ENCODE data around the gene KIF1B.

GRCh38 chr1:10429868-10430215, 219.5 kb downstream of the KIF1B start:
- TF ChIP-seq CTCF (IDR thresholded peaks at IDR 0.05), result no peak
- no peak for TF ChIP-seq EP300 (IDR thresholded peaks at IDR 0.05)
- TF ChIP-seq POLR2A (IDR thresholded peaks at IDR 0.05), result no peak
